Mammary epithelial cell (primary cell): ENCODE results near the gene ATP2B3.

ENCODE experiments used
- EZH2 ChIP-seq: IDR thresholded peaks from 2 replicates; pipeline ENCODE4 v1.6.1; 2012; ENCODE audit warnings: low read length, inconsistent platforms, borderline replicate concordance
- TF ChIP-seq, protein P1 (sequence below), 2 donors: IDR thresholded peaks in 1 of 2; conservative IDR thresholded peaks in 1 of 2; 2 replicates each; pipeline ENCODE4 v1.5.1; 2011 to 2012; ENCODE audit warnings: inconsistent platforms in 2 of 2, low read length in 2 of 2, mild to moderate bottlenecking in 2 of 2, control low read depth in 1 of 2, low read depth in 1 of 2; ENCODE audit not compliant: insufficient read depth in 1 of 2; ENCODE audit errors: extremely low read depth in 1 of 2

DNA sequence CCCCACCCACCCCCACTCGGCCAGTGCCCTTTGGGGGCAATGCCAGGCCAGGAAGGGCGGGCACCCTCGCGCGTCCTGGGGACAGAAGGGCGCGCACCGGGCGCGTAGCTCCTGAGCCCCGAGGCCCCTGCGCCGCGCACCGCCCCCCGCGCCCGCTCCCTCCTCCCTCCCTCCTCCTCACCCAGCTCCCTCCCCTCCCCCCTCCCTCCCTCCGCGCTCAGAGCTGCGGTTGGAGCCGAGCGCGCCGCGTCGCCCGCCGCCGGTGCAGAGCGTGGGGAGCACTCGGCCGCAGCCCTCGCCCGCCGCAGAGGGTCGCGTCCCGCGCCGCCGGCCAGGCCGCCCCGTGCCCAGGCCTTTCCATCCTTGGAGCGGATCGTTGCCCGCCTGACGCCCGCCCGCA is at the start of gene ATP2B3:
- TF ChIP-seq, protein P1, sequence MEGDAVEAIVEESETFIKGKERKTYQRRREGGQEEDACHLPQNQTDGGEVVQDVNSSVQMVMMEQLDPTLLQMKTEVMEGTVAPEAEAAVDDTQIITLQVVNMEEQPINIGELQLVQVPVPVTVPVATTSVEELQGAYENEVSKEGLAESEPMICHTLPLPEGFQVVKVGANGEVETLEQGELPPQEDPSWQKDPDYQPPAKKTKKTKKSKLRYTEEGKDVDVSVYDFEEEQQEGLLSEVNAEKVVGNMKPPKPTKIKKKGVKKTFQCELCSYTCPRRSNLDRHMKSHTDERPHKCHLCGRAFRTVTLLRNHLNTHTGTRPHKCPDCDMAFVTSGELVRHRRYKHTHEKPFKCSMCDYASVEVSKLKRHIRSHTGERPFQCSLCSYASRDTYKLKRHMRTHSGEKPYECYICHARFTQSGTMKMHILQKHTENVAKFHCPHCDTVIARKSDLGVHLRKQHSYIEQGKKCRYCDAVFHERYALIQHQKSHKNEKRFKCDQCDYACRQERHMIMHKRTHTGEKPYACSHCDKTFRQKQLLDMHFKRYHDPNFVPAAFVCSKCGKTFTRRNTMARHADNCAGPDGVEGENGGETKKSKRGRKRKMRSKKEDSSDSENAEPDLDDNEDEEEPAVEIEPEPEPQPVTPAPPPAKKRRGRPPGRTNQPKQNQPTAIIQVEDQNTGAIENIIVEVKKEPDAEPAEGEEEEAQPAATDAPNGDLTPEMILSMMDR (conservative IDR thresholded peaks at IDR 0.05 in 1 of 2, IDR thresholded peaks at IDR 0.05 in 1 of 2; ENCODE audit: extremely low read depth in 1 of 2, insufficient read depth in 1 of 2, low read depth in 1 of 2, low read length in 2 of 2), result no peak
- TF ChIP-seq EZH2, result no peak
